Measurements from ENCODE around the gene CCDC85B.

GRCh38 chr11:65883786-65884715 is 6.4 kb upstream of the CCDC85B start:
- TF ChIP-seq, protein P1, sequence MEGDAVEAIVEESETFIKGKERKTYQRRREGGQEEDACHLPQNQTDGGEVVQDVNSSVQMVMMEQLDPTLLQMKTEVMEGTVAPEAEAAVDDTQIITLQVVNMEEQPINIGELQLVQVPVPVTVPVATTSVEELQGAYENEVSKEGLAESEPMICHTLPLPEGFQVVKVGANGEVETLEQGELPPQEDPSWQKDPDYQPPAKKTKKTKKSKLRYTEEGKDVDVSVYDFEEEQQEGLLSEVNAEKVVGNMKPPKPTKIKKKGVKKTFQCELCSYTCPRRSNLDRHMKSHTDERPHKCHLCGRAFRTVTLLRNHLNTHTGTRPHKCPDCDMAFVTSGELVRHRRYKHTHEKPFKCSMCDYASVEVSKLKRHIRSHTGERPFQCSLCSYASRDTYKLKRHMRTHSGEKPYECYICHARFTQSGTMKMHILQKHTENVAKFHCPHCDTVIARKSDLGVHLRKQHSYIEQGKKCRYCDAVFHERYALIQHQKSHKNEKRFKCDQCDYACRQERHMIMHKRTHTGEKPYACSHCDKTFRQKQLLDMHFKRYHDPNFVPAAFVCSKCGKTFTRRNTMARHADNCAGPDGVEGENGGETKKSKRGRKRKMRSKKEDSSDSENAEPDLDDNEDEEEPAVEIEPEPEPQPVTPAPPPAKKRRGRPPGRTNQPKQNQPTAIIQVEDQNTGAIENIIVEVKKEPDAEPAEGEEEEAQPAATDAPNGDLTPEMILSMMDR (IDR thresholded peaks at IDR 0.05; ENCODE audit: poor library complexity, severe bottlenecking) = no peak
- TF ChIP-seq POLR2AphosphoS5 (IDR thresholded peaks at IDR 0.05) (no peak), EZH2 (IDR thresholded peaks at IDR 0.05; ENCODE audit: borderline replicate concordance, insufficient read depth, low read length, poor library complexity, severe bottlenecking) (no peak), TAF1 (IDR thresholded peaks at IDR 0.05; ENCODE audit: low read depth) (no peak), RAD21 (conservative IDR thresholded peaks at IDR 0.05) (no peak), EP300 (conservative IDR thresholded peaks at IDR 0.05; ENCODE audit: poor library complexity, severe bottlenecking) (no peak), SMC3 (conservative IDR thresholded peaks at IDR 0.05; ENCODE audit: poor library complexity) (no peak)
- TF ChIP-seq, protein P2, sequence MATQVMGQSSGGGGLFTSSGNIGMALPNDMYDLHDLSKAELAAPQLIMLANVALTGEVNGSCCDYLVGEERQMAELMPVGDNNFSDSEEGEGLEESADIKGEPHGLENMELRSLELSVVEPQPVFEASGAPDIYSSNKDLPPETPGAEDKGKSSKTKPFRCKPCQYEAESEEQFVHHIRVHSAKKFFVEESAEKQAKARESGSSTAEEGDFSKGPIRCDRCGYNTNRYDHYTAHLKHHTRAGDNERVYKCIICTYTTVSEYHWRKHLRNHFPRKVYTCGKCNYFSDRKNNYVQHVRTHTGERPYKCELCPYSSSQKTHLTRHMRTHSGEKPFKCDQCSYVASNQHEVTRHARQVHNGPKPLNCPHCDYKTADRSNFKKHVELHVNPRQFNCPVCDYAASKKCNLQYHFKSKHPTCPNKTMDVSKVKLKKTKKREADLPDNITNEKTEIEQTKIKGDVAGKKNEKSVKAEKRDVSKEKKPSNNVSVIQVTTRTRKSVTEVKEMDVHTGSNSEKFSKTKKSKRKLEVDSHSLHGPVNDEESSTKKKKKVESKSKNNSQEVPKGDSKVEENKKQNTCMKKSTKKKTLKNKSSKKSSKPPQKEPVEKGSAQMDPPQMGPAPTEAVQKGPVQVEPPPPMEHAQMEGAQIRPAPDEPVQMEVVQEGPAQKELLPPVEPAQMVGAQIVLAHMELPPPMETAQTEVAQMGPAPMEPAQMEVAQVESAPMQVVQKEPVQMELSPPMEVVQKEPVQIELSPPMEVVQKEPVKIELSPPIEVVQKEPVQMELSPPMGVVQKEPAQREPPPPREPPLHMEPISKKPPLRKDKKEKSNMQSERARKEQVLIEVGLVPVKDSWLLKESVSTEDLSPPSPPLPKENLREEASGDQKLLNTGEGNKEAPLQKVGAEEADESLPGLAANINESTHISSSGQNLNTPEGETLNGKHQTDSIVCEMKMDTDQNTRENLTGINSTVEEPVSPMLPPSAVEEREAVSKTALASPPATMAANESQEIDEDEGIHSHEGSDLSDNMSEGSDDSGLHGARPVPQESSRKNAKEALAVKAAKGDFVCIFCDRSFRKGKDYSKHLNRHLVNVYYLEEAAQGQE (IDR thresholded peaks at IDR 0.05; ENCODE audit: borderline replicate concordance) = no peak

All from neural cell (in vitro differentiated cells).